HG03378 (cell line): ENCODE results near the gene IPP.
"Not testable (repeated sequence)": the region's sequence is repeated elsewhere in the genome, so short reads cannot be mapped to it uniquely, and the experiment has no call there.

Experiments used
- ATAC-seq: cut with Tn5 transposase; IDR thresholded peaks from one replicate; pipeline ENCODE4 v1.9.1; 2021; ENCODE audit warnings: mild to moderate bottlenecking, moderate library complexity; ENCODE audit not compliant: unreplicated experiment

IPP gene

GRCh38 chr1:45685308-45686014, 65.0 kb downstream of the IPP start:
- ATAC-seq, result no peak

DNA sequence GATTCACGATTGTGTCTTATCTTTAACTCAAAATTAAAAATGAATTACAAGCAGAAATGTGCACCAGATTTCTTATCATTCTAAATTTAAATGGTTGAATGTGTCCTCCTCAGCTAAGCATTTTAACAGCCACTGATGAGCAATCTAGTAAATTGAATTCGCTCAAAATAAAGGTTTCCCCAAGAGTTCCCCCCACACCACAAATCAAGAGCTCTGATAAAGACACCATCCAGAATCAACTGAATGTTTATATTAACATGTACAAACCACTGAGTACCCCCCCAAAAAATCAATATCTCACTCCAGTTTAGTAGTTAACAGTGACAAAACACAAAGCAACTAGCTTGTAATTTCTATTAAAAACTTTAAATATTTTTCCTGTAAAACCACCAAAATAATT, 66.1 kb downstream of the IPP start:
- ATAC-seq, result no peak

DNA sequence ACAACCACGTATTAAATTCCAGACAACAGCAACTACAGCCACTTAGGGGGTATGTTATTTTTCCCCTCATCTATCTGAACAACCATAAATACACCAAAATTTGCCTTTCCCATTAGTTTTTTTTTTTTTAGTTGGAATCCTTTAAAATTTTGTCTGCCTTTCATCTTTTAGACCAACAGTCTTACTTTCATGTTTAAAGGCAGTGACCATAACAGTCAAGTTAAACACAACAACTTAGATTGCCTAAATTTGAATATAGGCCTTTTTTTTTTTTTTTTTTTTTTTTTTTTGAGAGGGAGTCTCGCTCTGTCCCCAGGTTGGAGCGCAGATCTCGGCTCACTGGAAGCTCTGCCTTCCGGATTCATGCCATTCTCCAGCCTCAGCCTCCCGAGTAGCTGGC, 67.5 kb downstream of the IPP start:
- no peak for ATAC-seq

DNA sequence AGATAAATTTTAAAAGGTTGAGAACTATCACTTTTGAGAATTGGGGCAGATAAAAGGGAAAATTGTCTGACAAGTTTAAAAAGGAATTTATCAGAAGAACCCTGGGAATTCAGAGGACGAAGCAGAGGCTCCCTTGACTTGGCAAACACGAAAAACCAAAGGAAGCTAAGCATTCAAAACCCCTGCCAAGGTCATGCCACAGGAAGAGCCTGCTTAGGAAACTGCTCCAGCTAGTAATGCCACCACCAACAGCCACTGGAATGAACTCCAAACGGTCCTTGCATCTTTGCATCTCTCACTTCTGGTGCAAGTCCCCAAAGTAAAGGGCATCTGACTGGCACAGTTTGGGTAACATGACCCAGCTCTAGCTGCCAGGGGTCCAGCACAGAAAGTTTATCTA, 71.3 kb downstream of the IPP start:
- no peak for ATAC-seq

DNA sequence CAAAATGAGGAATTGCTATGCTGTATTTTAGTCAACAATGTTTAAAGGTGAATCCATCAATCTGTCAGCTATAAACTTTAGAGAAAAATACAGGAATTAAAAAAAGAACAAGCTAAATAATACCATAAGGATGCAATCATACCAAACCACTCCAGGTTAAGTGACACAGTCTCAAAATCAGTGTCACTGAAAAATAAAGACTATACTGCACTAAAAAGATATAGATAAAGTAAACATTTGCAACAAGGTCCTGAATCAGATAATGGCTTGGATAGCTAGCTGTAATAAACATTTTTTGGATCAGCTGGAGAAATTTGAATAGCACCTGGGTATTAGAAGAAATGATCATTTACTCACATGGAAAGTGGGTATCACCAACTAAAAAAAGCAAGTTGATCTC, 72.0 kb downstream of the IPP start:
- ATAC-seq, result no peak

DNA sequence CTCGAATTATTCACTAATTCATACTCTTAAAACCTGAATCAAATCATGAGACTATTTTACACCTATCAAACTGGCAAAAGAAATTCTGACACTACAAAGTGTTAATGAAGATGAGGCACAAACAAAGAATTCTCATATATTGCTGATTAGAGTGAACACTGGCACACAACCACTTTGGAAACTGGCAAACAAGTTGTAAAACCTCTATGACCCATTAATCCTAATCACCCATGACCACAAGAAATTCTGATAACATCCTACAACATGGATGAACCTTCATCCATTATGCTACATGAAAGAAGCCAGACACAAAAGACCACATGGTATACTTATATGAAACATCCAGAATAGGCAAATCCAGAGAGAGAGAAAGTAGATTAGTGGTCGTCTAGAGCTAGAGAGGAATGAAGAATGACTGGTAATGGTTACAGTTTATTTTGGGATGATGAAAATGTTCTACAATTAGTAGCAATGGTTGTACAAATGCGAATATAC, 72.7 kb downstream of the IPP start:
- ATAC-seq, result no peak

- not testable (repeated sequence) for ATAC-seq
Observed at GRCh38 chr1:45676553-45676952, 73.9 kb downstream of the IPP start.

DNA sequence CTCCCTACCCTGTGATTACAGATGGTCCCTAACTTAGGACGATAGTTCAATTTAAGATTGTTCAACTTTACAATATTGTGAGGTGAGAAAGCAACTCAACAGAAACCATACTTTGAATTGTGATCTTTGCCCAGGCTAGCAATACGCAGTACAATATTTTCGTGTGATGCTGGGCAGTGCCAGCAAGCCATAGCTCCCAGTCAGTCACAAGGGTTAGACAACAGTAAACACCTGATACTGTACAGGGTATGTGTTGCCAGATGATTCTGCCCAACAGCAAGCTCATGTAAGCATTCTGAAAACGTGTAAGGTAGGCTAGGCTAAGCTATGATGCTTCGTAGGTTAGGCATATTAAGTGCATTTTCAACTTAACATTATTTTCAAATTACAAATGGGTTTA, 76.0 kb downstream of the IPP start:
- ATAC-seq, result no peak

GRCh38 chr1:45673956-45674355, 76.5 kb downstream of the IPP start:
- no peak for ATAC-seq

- no peak for ATAC-seq
Observed at GRCh38 chr1:45669859-45670655, 80.4 kb downstream of the IPP start.

DNA sequence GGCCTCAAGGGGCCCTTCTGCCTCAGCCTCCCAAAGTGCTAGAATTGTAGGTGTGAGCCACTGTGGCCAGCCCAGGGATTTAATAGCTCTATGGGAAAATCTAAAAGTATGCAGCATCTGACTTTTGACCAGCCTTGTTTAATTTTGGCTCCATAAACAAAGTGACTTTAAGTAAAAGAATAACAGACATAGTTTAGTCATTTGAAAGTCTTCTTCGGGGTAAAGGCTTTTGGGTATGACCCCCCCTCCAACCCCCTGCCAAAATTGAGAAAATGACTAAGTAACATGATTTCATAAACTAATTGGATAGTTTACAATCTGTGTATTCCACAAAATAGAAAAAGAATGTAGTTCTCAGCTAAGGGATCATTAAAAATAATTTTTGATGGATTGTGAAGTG, 81.1 kb downstream of the IPP start:
- no peak for ATAC-seq

DNA sequence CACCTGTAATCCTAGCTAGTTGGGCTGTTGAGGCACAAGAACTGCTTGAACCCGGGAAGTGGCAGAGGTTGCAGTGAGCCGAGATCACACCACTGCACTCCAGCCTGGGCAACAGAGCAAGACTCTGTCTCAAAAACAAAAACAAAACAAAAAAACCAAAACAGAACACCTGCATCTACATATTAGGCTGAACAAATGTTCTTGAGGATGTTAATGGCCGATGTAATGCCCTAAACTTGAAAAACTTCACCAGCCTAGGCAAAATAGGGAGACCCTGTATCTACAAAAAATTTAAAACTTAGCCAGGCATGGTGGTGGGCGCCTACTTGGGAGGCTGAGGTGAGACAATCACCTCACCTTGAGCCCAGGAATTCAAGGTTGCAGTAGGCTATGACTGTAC, 81.9 kb downstream of the IPP start:
- no peak for ATAC-seq

- no peak for ATAC-seq
Observed at GRCh38 chr1:45667321-45668111, 82.9 kb downstream of the IPP start.

DNA sequence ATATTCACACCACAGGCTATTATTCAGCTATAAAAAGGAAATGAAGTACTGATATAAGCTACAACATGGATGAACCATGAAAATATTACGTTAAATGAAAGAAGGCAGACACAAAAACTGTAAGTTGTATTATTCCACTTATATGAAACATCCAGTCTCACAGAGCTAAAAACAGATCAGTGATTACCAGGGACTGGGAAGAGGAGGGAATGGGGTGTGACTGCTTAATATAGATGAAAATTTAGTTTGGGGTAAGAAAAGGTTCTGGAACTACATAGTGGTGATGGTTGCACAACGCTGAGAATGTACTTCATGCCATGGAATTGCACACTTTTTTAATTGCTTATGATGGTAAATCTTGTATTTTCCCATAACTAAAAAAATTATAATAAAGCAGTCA, 83.6 kb downstream of the IPP start:
- ATAC-seq, result no peak

- ATAC-seq, result no peak
Observed at GRCh38 chr1:45660336-45660735, 90.1 kb downstream of the IPP start.

- no peak for ATAC-seq
Observed at GRCh38 chr1:45659222-45659621, 91.2 kb downstream of the IPP start.

GRCh38 chr1:45658171-45658570, 92.3 kb downstream of the IPP start:
- no peak for ATAC-seq

- ATAC-seq, result no peak
Observed at GRCh38 chr1:45656573-45657226, 93.8 kb downstream of the IPP start.

- no peak for ATAC-seq
Observed at GRCh38 chr1:45654540-45655280, 95.7 kb downstream of the IPP start.
